GM12872 (cell line): ENCODE measurements around the gene ABCA2.

Source experiments
- TF ChIP-seq, protein P1 (sequence below): IDR thresholded peaks from 3 replicates; pipeline ENCODE4 v1.5.1; 2011; ENCODE audit warnings: low read depth, mild to moderate bottlenecking, low read length, moderate library complexity; ENCODE audit not compliant: insufficient read depth

Gene ABCA2

DNA sequence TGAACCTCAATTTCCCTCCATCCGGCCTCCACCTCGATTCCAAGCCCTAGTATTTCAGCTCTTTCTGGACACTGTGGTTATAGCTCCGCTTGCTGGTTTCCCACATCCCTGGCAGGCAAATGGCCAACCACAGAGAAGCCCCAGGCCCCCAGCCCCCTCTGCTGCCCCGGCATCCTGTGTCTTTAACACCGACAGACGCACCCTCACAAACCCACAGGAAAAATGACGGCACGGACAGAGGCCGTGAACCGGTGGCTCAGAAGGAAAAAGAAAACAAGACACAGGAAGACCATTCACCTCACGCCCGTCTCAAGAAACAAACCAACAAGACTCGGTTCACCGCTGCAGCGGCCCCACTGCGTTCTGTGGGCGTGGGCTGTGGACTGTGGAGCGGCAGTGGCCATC, 30.2 kb downstream of the ABCA2 start:
- TF ChIP-seq, protein P1, sequence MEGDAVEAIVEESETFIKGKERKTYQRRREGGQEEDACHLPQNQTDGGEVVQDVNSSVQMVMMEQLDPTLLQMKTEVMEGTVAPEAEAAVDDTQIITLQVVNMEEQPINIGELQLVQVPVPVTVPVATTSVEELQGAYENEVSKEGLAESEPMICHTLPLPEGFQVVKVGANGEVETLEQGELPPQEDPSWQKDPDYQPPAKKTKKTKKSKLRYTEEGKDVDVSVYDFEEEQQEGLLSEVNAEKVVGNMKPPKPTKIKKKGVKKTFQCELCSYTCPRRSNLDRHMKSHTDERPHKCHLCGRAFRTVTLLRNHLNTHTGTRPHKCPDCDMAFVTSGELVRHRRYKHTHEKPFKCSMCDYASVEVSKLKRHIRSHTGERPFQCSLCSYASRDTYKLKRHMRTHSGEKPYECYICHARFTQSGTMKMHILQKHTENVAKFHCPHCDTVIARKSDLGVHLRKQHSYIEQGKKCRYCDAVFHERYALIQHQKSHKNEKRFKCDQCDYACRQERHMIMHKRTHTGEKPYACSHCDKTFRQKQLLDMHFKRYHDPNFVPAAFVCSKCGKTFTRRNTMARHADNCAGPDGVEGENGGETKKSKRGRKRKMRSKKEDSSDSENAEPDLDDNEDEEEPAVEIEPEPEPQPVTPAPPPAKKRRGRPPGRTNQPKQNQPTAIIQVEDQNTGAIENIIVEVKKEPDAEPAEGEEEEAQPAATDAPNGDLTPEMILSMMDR, result no peak

DNA sequence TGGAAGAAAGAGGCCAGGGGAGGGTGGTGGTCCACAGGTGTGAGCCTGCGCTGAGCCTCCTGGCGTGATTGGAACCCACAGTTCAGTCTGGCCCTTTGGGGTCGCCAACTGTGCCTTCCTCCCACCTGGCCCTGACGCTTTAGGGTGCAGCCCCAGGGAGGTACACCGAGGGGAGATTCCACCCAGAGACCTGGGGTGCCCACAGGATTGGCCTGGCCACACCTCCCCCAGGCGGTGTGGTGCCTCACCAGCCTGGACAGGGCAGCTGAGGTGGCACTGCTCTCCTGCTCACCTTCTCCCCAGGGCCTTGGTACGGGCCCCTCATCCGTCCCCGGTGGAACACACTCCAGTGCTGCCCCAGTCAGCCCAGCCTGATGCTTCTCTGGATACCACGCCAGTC, 30.7 kb downstream of the ABCA2 start:
- TF ChIP-seq, protein P1, result no peak

DNA sequence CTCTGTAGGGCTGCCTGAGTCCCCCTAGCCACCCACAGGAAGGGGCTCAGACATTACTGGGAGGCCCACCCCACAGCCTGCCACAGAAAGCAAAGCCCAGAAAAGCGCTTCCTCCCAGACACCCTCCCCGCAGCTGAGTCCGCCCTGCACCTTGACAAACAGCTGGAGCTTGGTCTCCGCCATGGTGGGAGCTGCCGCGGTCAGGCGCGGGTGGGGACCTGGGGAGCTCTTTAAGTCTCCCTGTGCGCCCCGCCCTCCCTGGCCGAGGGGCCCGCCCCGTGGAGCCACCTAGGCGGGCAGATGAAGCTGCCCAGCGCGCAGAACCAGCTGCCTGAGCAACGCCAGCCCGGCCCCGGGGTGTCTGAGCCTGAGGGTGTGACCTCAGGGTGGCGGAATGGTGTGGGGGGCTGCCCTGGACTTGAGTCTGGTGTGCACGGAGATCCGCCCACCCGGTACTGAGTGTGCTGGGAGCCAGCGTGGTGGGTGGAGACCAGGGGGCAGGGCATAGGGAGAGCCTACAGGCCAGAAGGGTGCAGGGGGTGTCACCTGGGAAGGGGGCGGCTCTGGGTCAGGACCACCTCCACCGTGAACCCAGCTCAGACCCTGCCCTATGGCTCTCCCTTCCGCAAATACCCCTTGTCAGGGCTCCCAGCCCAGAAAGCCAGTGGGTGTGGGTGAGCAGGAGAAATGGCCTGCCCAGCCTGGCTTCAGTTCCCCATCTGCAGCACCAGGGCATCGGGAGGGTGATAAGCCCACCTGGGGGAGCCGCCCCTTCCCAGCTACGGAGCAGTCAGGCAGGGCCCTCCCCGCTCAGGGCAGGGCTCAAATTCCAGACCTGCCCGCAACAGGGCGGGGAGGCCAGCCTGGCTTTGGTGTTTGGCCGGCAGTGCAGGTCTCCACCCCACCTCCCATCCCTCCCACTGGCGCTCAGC, 31.4 kb downstream of the ABCA2 start, which contains the start of gene CLIC3:
Gene CLIC3, minus strand, starts transcription at position 208 of the 932 bp plus-strand sequence. Its CDS starts 25 bp downstream, at position 183.
- TF ChIP-seq, protein P1, result no peak

DNA sequence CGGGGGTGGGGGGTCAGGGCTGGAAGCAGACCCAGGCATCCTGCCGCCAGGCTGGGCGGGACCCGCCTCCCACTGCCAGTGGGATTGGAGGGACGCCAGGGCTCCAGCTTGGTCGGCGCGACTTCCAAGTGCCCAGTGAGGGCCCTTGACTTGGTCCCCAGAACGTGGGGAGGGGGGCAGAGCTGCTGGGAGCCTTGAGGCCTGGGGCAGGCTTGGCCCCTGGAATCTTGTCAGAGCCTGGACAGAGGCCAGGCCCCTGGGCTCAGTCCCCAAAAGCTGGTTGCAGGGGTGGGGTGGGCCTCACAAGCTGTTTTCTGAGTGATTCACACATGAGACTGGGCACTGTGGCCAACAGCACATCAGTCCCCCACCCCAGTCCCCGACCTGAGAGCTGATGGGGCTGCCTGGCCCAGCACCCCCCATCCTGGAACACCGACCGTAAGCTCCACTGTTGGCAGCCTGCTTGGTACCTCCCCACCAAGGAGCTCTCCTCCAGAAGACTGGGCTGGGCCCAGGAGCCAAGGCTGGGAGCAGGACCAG, 32.2 kb downstream of the ABCA2 start:
- TF ChIP-seq, protein P1, result no peak

DNA sequence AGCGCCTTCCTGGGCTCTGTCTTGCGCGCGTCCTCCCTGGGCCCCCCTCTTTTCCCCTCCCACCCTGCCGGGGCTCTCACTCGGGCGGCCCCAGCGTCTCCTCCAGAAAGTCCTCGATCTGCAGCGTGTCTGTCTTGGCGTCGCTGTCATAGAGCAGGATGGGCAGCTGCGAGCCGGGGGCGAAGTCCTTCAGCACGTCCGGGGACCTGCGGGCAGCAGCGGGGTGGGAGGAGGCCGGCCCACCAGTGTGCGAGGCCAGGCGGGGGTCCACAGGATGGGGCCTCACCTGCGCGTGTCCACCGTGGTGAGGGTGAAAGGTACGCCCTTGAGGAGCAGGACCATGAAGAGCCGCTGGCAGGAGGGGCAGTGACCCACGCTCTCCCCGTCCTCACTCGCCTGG, 32.7 kb downstream of the ABCA2 start:
- TF ChIP-seq, protein P1, result no peak

DNA sequence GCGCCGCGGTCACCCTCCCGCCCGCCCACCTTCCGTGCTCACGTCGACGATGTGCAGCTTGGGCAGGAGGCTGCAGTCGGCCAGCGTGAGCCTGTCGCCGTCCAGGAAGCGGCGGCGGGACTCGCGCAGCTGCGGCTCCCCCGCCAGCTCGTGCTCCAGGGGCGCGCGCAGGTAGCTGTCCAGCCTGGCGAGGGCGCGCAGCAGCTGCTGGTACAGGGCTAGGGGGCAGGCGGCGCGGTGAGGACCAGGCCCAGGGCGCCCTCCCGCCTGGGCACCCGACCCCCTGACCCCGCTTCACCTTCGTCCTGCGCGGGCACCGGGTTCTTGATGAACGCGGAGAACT, 33.2 kb downstream of the ABCA2 start:
- TF ChIP-seq, protein P1, result no peak

DNA sequence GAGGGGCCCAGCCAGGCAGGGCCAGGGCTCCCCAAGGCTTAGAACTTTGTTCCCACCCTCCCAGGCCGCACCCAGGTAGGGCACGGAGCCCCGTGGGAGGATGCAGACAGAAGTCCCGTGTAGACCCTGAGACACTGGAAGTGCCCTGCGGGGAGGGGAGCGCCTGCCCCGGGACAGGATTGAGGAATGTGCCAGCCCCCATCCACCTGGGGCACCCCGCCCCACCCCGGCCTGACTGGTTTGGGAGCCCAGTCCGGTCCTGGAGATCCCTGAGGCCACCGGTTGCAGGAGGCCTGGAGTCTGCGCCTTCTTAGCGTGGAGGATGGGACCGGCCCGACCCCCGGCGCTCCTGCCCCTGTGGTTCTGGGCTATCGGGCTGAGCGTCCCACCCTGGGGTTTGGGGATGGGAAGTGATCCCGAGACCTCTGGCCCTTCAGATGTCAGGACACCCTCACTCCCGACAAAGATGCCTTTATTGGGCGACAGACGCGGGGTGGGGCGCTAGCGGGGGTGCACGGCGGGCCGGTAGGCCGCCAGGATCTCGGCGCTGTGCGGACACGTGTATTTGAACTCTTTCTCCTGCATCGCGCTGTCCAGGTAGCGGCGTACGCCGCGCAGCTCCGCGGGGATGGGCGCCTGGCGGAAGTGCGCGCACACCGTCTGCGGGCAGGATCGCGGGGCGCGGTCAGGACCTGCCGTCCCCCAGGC, 33.7 kb downstream of the ABCA2 start:
- TF ChIP-seq, protein P1, result no peak
